ENCODE results near the gene C19orf12. TPM values are rescaled to one million over a fixed set of nuclear protein-coding genes. Genes with fewer than 3 reads are reported as not detected.

Gene C19orf12
- total RNA-seq, 1 experiment from 2014 or later = 17.5 TPM

- Mint-ChIP-seq H3K27me3 (ENCODE audit: low read depth) (no peaks in the 10 kb centered on the region), H3K4me1 (peaks cover 8 to 11% of the 10 kb centered on the region in 2 experiments), H3K27ac (peak overlapping the region in 1 of 3 experiments; percentile 49; a peak in 1 of 7 replicates), H3K36me3 (ENCODE audit: insufficient read depth in 1 of 3, low read depth in 3 of 3) (no peaks in the 10 kb centered on the region), H3K9me3 (no peaks in the 10 kb centered on the region), H3K4me3 (no peak overlapping the region)
- Histone ChIP-seq H3K4me2 (ENCODE audit: insufficient read depth, insufficient read length, low read length) (no peak overlapping the region), H3K9ac (ENCODE audit: extremely low read depth, insufficient read length, low read length) (no peak overlapping the region), H2AK5ac (ENCODE audit: insufficient read length, low read length) (no peak overlapping the region), H3T11ph (ENCODE audit: low read length) (no peak overlapping the region), H3K79me1 (ENCODE audit: insufficient read depth, low read depth, low read length, poor library complexity, severe bottlenecking) (no peaks in the 10 kb centered on the region), H3K23me2 (ENCODE audit: insufficient read length, low read depth, low read length, poor library complexity, severe bottlenecking) (no peaks in the 10 kb centered on the region), H2AFZ (ENCODE audit: low read length) (no peak overlapping the region), H3K9me3 (ENCODE audit: control insufficient read depth, low read depth, low read length) (no peaks in the 10 kb centered on the region), H4K8ac (replicated peaks; ENCODE audit: insufficient read length, low read depth, low read length) (no peak overlapping the region), H3K56ac (ENCODE audit: insufficient read length, low read depth, low read length) (no peak overlapping the region), H3K14ac (ENCODE audit: insufficient read depth, low read length) (no peak overlapping the region; the same call in 1 of the 2 replicates), H2BK15ac (ENCODE audit: low read depth, low read length) (no peak overlapping the region), H4K20me1 (ENCODE audit: control insufficient read depth, insufficient read depth, insufficient read length) (no peaks in the 10 kb centered on the region), H3K27me3 (ENCODE audit: insufficient read depth, low read length) (no peaks in the 10 kb centered on the region), H2BK5ac (ENCODE audit: insufficient read length, low read length) (no peak overlapping the region), H3K4me1 (ENCODE audit: insufficient read depth, low read length) (no peaks in the 10 kb centered on the region), H2BK120ac (ENCODE audit: low read depth, low read length, poor library complexity, severe bottlenecking) (no peak overlapping the region), H4K5ac (ENCODE audit: insufficient read length, low read depth, low read length) (no peak overlapping the region), H3K23ac (ENCODE audit: insufficient read length, low read depth, low read length) (no peak overlapping the region), H2BK12ac (ENCODE audit: insufficient read length, low read depth, low read length) (no peak overlapping the region), H2BK20ac (ENCODE audit: low read depth, low read length, poor library complexity, severe bottlenecking) (no peak overlapping the region), H4K91ac (ENCODE audit: insufficient read length, low read depth, low read length) (no peak overlapping the region), H3K18ac (ENCODE audit: insufficient read length, low read depth, low read length) (no peak overlapping the region), H3K4ac (ENCODE audit: low read depth, low read length) (no peak overlapping the region; the same call in 1 of the 2 replicates), H3K79me2 (ENCODE audit: insufficient read depth, low read length) (no peaks in the 10 kb centered on the region), H3K27ac (ENCODE audit: insufficient read length, low read depth, low read length) (no peak overlapping the region)
- WGBS (ENCODE audit: extremely low coverage, insufficient read length, low lambda C conversion rate) = no CpG with 5 or more reads among the region's 7 CpGs
- TF ChIP-seq, protein P1, sequence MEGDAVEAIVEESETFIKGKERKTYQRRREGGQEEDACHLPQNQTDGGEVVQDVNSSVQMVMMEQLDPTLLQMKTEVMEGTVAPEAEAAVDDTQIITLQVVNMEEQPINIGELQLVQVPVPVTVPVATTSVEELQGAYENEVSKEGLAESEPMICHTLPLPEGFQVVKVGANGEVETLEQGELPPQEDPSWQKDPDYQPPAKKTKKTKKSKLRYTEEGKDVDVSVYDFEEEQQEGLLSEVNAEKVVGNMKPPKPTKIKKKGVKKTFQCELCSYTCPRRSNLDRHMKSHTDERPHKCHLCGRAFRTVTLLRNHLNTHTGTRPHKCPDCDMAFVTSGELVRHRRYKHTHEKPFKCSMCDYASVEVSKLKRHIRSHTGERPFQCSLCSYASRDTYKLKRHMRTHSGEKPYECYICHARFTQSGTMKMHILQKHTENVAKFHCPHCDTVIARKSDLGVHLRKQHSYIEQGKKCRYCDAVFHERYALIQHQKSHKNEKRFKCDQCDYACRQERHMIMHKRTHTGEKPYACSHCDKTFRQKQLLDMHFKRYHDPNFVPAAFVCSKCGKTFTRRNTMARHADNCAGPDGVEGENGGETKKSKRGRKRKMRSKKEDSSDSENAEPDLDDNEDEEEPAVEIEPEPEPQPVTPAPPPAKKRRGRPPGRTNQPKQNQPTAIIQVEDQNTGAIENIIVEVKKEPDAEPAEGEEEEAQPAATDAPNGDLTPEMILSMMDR (conservative IDR thresholded peaks at IDR 0.05) = no peak
- no peak for DNase-seq
These were observed 34.1 kb downstream of the C19orf12 start for GRCh38 chr19:29680937-29681336.
